AG09309 (cell line): ENCODE measurements around the gene ZBTB48.

Experiments used
- DNase-seq: peaks from one replicate; pipeline ENCODE4 v3.0.0-alpha.2; 2010; ENCODE audit warnings: low read depth
- H3K4me3 ChIP-seq: 2 replicates; pipeline ENCODE4 v1.5.1; 2011; ENCODE audit warnings: mild to moderate bottlenecking, low read depth, low read length, moderate library complexity; ENCODE audit not compliant: control insufficient read depth
- CTCF ChIP-seq: IDR thresholded peaks from 2 replicates; pipeline ENCODE4 v1.5.1; 2011; ENCODE audit warnings: mild to moderate bottlenecking, low read depth, low read length, inconsistent platforms; ENCODE audit not compliant: insufficient read depth, control insufficient read depth; ENCODE audit errors: missing control alignments

ZBTB48 gene

GRCh38 chr1:6623269-6623965 lies 43.6 kb downstream of the ZBTB48 start:
- DNase-seq, result no peak
- H3K4me3 ChIP-seq, result no peak overlapping the region
- no peak for TF ChIP-seq CTCF

- no peak for DNase-seq
- peak within 1 kb of the TSS; percentile 67 for H3K4me3 ChIP-seq
- TF ChIP-seq CTCF, result no peak
Measured at GRCh38 chr1:6624710-6625583, 45.2 kb downstream of the ZBTB48 start, which contains the start of gene THAP3. Gene THAP3, plus strand, starts transcription at chr1:6624868. Its CDS starts 351 bp downstream, at chr1:6625219.

- DNase-seq, result no peak
- peak overlapping the region; percentile 67 for H3K4me3 ChIP-seq
- no peak for TF ChIP-seq CTCF
Measured at GRCh38 chr1:6625584-6626149, 45.9 kb downstream of the ZBTB48 start.

- H3K4me3 ChIP-seq, result no peak overlapping the region
- no peak for TF ChIP-seq CTCF
- DNase-seq, result no peak
Measured at GRCh38 chr1:6627031-6627430, 47.2 kb downstream of the ZBTB48 start.

GRCh38 chr1:6627841-6628545 lies 48.2 kb downstream of the ZBTB48 start:
- no peak for TF ChIP-seq CTCF
- H3K4me3 ChIP-seq, result no peak overlapping the region
- DNase-seq, result no peak

- DNase-seq, result no peak
- TF ChIP-seq CTCF, result no peak
- no peak overlapping the region for H3K4me3 ChIP-seq
Measured at GRCh38 chr1:6628971-6629479, 49.2 kb downstream of the ZBTB48 start.
